ENCODE results near the gene STK39.

Gene STK39

GRCh38 chr2:168160897-168161296 is 86.5 kb downstream of the STK39 start:
- H3K4me3 ChIP-seq (ENCODE audit: low read depth, low read length): no peak overlapping the region
- no peak for DNase-seq (ENCODE audit: low read depth)
- TF ChIP-seq CTCF (conservative IDR thresholded peaks at IDR 0.05; ENCODE audit: low read depth, low read length): peak; percentile 33

GRCh38 chr2:168159754-168160585 is 87.4 kb downstream of the STK39 start:
- no peak for TF ChIP-seq CTCF (conservative IDR thresholded peaks at IDR 0.05; ENCODE audit: low read depth, low read length)
- no peak overlapping the region for H3K4me3 ChIP-seq (ENCODE audit: low read depth, low read length)
- DNase-seq (ENCODE audit: low read depth): no peak

GRCh38 chr2:168158586-168158985 is 88.8 kb downstream of the STK39 start:
- H3K4me3 ChIP-seq (ENCODE audit: low read depth, low read length): no peak overlapping the region
- no peak for DNase-seq (ENCODE audit: low read depth)
- no peak for TF ChIP-seq CTCF (conservative IDR thresholded peaks at IDR 0.05; ENCODE audit: low read depth, low read length)

GRCh38 chr2:168157926-168158325 is 89.5 kb downstream of the STK39 start:
- no peak overlapping the region for H3K4me3 ChIP-seq (ENCODE audit: low read depth, low read length)
- DNase-seq (ENCODE audit: low read depth): no peak
- no peak for TF ChIP-seq CTCF (conservative IDR thresholded peaks at IDR 0.05; ENCODE audit: low read depth, low read length)

- no peak for DNase-seq (ENCODE audit: low read depth)
- TF ChIP-seq CTCF (conservative IDR thresholded peaks at IDR 0.05; ENCODE audit: low read depth, low read length): no peak
- H3K4me3 ChIP-seq (ENCODE audit: low read depth, low read length): no peak overlapping the region
These were observed 90.3 kb downstream of the STK39 start for GRCh38 chr2:168157070-168157469.

- peak; percentile 47 for DNase-seq (ENCODE audit: low read depth)
- no peak overlapping the region for H3K4me3 ChIP-seq (ENCODE audit: low read depth, low read length)
- no peak for TF ChIP-seq CTCF (conservative IDR thresholded peaks at IDR 0.05; ENCODE audit: low read depth, low read length)
These were observed 90.7 kb downstream of the STK39 start for GRCh38 chr2:168156661-168157060.

GRCh38 chr2:168155680-168156079 is 91.7 kb downstream of the STK39 start:
- H3K4me3 ChIP-seq (ENCODE audit: low read depth, low read length): no peak overlapping the region
- no peak for TF ChIP-seq CTCF (conservative IDR thresholded peaks at IDR 0.05; ENCODE audit: low read depth, low read length)
- peak; percentile 36 for DNase-seq (ENCODE audit: low read depth)
